ENCODE data around the gene PFDN6. TPM values are rescaled to one million over a fixed set of nuclear protein-coding genes. Genes with fewer than 3 reads are reported as not detected.
A peak's percentile ranks its signal among the peaks of the same experiment; 100 is the strongest.
"Not testable (repeated sequence)": the region's sequence is repeated elsewhere in the genome, so short reads cannot be mapped to it uniquely, and the experiment has no call there.

Gene PFDN6
- total RNA-seq, 1 experiment from 2014 or later, result 153 TPM

- Histone ChIP-seq H3K4me3 (ENCODE audit: low read length) (no peak overlapping the region), H2AFZ (ENCODE audit: low read length) (no peak overlapping the region), H3K4me2 (ENCODE audit: low read length) (no peak overlapping the region), H3F3A (ENCODE audit: low read length, unreplicated experiment) (peaks cover 23% of the 10 kb centered on the region), H3K4me1 (ENCODE audit: insufficient read depth, low read length) (peaks cover 31% of the 10 kb centered on the region), H4K20me1 (ENCODE audit: low read length) (peaks cover 17% of the 10 kb centered on the region), H3K27me3 (ENCODE audit: low read length) (no peaks in the 10 kb centered on the region), H3K27ac (ENCODE audit: low read length) (no peak overlapping the region), H3K9ac (ENCODE audit: low read length) (no peak overlapping the region), H3K9me3 (ENCODE audit: low read length) (no peaks in the 10 kb centered on the region), H3K36me3 (ENCODE audit: low read depth, low read length) (peaks cover 30% of the 10 kb centered on the region), H3K79me2 (ENCODE audit: low read length) (peaks cover 15% of the 10 kb centered on the region), H3K9me2 (replicated peaks; ENCODE audit: low read length) (no peaks in the 10 kb centered on the region)
- ChIA-PET CTCF (no interaction called here), POLR2A (ENCODE audit: unreplicated experiment) (no interaction called here)
- TF ChIP-seq EZH2 (IDR thresholded peaks at IDR 0.05; ENCODE audit: low read length, unreplicated experiment) (no peak), EZH2phosphoT487 (IDR thresholded peaks at IDR 0.05; ENCODE audit: borderline replicate concordance, low read length) (no peak), CTCF (conservative IDR thresholded peaks at IDR 0.05; ENCODE audit: low read depth, low read length) (no peak)
- no peak for DNase-seq
- intact Hi-C loops (cut with micrococcal nuclease), result loop anchor here (10.0 kb wide), 1 partner anchor 74 kb away; the partner anchor contains the start of genes HSD17B8, RING1, RXRB and SLC39A7
- BruUV-seq (replicated peaks), result no TSS peak
- ATAC-seq, result no peak
Observed at GRCh38 chr6:33279257-33279695, 10.1 kb upstream of the PFDN6 start.

GRCh38 chr6:33279971-33280511 lies 9.4 kb upstream of the PFDN6 start:
- Histone ChIP-seq H3K36me3 (ENCODE audit: low read depth, low read length) (peaks cover 29% of the 10 kb centered on the region), H3K27ac (ENCODE audit: low read length) (no peak overlapping the region), H3K9me2 (replicated peaks; ENCODE audit: low read length) (no peaks in the 10 kb centered on the region), H3K79me2 (ENCODE audit: low read length) (peaks cover 8% of the 10 kb centered on the region), H2AFZ (ENCODE audit: low read length) (no peak overlapping the region), H3K27me3 (ENCODE audit: low read length) (no peaks in the 10 kb centered on the region), H3K4me1 (ENCODE audit: insufficient read depth, low read length) (peaks cover 23% of the 10 kb centered on the region), H3F3A (ENCODE audit: low read length, unreplicated experiment) (peaks cover 15% of the 10 kb centered on the region), H3K4me3 (ENCODE audit: low read length) (no peak overlapping the region), H3K4me2 (ENCODE audit: low read length) (no peak overlapping the region), H3K9me3 (ENCODE audit: low read length) (no peaks in the 10 kb centered on the region), H4K20me1 (ENCODE audit: low read length) (peaks cover 9% of the 10 kb centered on the region), H3K9ac (ENCODE audit: low read length) (no peak overlapping the region)
- no TSS peak for BruUV-seq (replicated peaks)
- TF ChIP-seq CTCF (conservative IDR thresholded peaks at IDR 0.05; ENCODE audit: low read depth, low read length), result peak; percentile 95
- no peak for TF ChIP-seq EZH2phosphoT487 (IDR thresholded peaks at IDR 0.05; ENCODE audit: borderline replicate concordance, low read length)
- POLR2A ChIA-PET (ENCODE audit: unreplicated experiment), result no interaction called here
- peak; percentile 62 for ATAC-seq
- peak; percentile 83 for DNase-seq
- intact Hi-C loops (cut with micrococcal nuclease), result loop anchor here (10.0 kb wide), 1 partner anchor 75 kb away; the partner anchor contains the start of genes HSD17B8, RING1, RXRB and SLC39A7
- CTCF ChIA-PET, result no interaction called here

GRCh38 chr6:33280539-33280938 lies 8.9 kb upstream of the PFDN6 start:
- no peaks in the 10 kb centered on the region for H3K9me2 ChIP-seq (replicated peaks; ENCODE audit: low read length)
- H3K27me3 ChIP-seq (ENCODE audit: low read length), result no peaks in the 10 kb centered on the region
- no peak overlapping the region for H3K4me3 ChIP-seq (ENCODE audit: low read length)
- H3K9ac ChIP-seq (ENCODE audit: low read length), result no peak overlapping the region
- no peak overlapping the region for H3K4me2 ChIP-seq (ENCODE audit: low read length)
- H3K79me2 ChIP-seq (ENCODE audit: low read length), result peaks cover 3% of the 10 kb centered on the region; the same call in 1 of the 2 replicates
- POLR2A ChIA-PET (ENCODE audit: unreplicated experiment), result interaction anchor here (0.6 kb wide), 1 partner anchor 311 kb away, joined by 3 read pairs; no protein-coding TSS in a partner anchor
- H3K36me3 ChIP-seq (ENCODE audit: low read depth, low read length), result peaks cover 24% of the 10 kb centered on the region
- peaks cover 18% of the 10 kb centered on the region for H3K4me1 ChIP-seq (ENCODE audit: insufficient read depth, low read length)
- no peak overlapping the region for H2AFZ ChIP-seq (ENCODE audit: low read length)
- no TSS peak for BruUV-seq (replicated peaks)
- H3K9me3 ChIP-seq (ENCODE audit: low read length), result no peaks in the 10 kb centered on the region
- CTCF ChIA-PET, result no interaction called here
- TF ChIP-seq CTCF (conservative IDR thresholded peaks at IDR 0.05; ENCODE audit: low read depth, low read length) (no peak), EZH2 (IDR thresholded peaks at IDR 0.05; ENCODE audit: low read length, unreplicated experiment) (no peak), EZH2phosphoT487 (IDR thresholded peaks at IDR 0.05; ENCODE audit: borderline replicate concordance, low read length) (no peak)
- H3F3A ChIP-seq (ENCODE audit: low read length, unreplicated experiment), result peaks cover 10% of the 10 kb centered on the region
- peaks cover 4% of the 10 kb centered on the region; the same call in 1 of the 2 replicates for H4K20me1 ChIP-seq (ENCODE audit: low read length)
- intact Hi-C loops (cut with micrococcal nuclease), result no loop called here
- H3K27ac ChIP-seq (ENCODE audit: low read length), result no peak overlapping the region
- DNase-seq (no peak), ATAC-seq (no peak)

GRCh38 chr6:33285214-33285613 lies 4.2 kb upstream of the PFDN6 start:
- BruUV-seq (replicated peaks); H3K27ac ChIP-seq (ENCODE audit: low read length); DNase-seq; H4K20me1 ChIP-seq (ENCODE audit: low read length); H3K27me3 ChIP-seq (ENCODE audit: low read length); CTCF ChIA-PET; H3K4me2 ChIP-seq (ENCODE audit: low read length); H3K9me2 ChIP-seq (replicated peaks; ENCODE audit: low read length); H3K9me3 ChIP-seq (ENCODE audit: low read length); H3K9ac ChIP-seq (ENCODE audit: low read length); H3F3A ChIP-seq (ENCODE audit: low read length, unreplicated experiment); H2AFZ ChIP-seq (ENCODE audit: low read length); H3K4me3 ChIP-seq (ENCODE audit: low read length); ATAC-seq; intact Hi-C loops (cut with micrococcal nuclease): not testable (repeated sequence)
- peaks cover 38% of the 10 kb centered on the region for H3K36me3 ChIP-seq (ENCODE audit: low read depth, low read length)
- POLR2A ChIA-PET (ENCODE audit: unreplicated experiment), result interaction anchor here (1.1 kb wide), 1 partner anchor 32 kb away, joined by 6 read pairs; the partner anchor contains the start of gene ZBTB22
- H3K4me1 ChIP-seq (ENCODE audit: insufficient read depth, low read length), result peaks cover 12% of the 10 kb centered on the region
- H3K79me2 ChIP-seq (ENCODE audit: low read length), result peaks cover 34% of the 10 kb centered on the region
